ENCODE data around the gene DAB2IP. TPM values are rescaled to one million over a fixed set of nuclear protein-coding genes. Genes with fewer than 3 reads are reported as not detected.
A peak's percentile ranks its signal among the peaks of the same experiment; 100 is the strongest.

DAB2IP gene
- total and polyA plus RNA-seq, 8 donors: 17.5 to 303 (median 45.6) TPM

DNA sequence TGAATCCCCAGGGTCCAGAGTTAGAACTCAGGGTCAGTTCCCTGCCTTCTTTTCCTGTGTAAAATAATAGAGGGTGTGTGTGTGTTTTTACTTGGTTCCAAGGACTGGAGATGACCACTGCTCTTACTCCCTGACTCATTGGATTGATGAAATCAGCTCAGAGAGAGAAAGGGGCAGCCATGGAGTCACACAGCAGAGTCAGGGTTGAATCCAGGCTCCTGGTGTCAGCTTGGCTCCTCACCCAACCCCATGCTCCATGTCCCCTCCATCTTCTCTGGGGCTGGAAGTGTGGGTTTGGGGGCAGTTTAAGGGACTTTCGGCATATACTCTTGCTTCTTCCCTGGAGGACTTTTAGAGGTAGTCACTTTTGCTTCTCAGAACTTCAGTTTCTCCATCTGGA, 21.6 kb downstream of the DAB2IP start:
- peak overlapping the region in 1 of 5 donors; percentile 6 for H3K27ac ChIP-seq
- no peak for TF ChIP-seq CTCF (IDR thresholded peaks at IDR 0.05)
- no peak for TF ChIP-seq POLR2A (IDR thresholded peaks at IDR 0.05)
- TF ChIP-seq POLR2AphosphoS5 (IDR thresholded peaks at IDR 0.05): no peak
- no peak for TF ChIP-seq EP300 (IDR thresholded peaks at IDR 0.05)
- no peak overlapping the region for H3K4me3 ChIP-seq
- no peaks in the 10 kb centered on the region for H3K9me3 ChIP-seq
- WGBS, 5 donors: 94 to 100% (median 98%) methylated on average over 1 of the region's 1 CpG
- H3K36me3 ChIP-seq: no peaks in the 10 kb centered on the region
- no peaks in the 10 kb centered on the region for H3K27me3 ChIP-seq
- DNase-seq: no peak
- intact Hi-C loops (cut with DNase I; ENCODE audit: low total_unique reads): no loop called here
- peaks cover 8 to 49% (median 30%) of the 10 kb centered on the region in 4 donors for H3K4me1 ChIP-seq

GRCh38 chr9:121673576-121673975, 22.1 kb downstream of the DAB2IP start:
- H3K4me1 ChIP-seq: peaks cover 8 to 45% (median 27%) of the 10 kb centered on the region in 4 donors
- H3K27me3 ChIP-seq: no peaks in the 10 kb centered on the region
- H3K36me3 ChIP-seq: peaks cover 0 to 5% (median 3%) of the 10 kb centered on the region in 4 donors
- no peak for TF ChIP-seq POLR2A (IDR thresholded peaks at IDR 0.05)
- TF ChIP-seq EP300 (IDR thresholded peaks at IDR 0.05): no peak
- no peak for TF ChIP-seq POLR2AphosphoS5 (IDR thresholded peaks at IDR 0.05)
- no peak for TF ChIP-seq CTCF (IDR thresholded peaks at IDR 0.05)
- WGBS, 5 donors: 90 to 97% (median 95%) methylated on average over 7 of the region's 7 CpGs
- DNase-seq: no peak
- no peak overlapping the region for H3K27ac ChIP-seq
- H3K4me3 ChIP-seq: no peak overlapping the region
- intact Hi-C loops (cut with DNase I; ENCODE audit: low total_unique reads): no loop called here
- H3K9me3 ChIP-seq: no peaks in the 10 kb centered on the region

- Histone ChIP-seq H3K4me3 (no peak overlapping the region), H3K9me3 (no peaks in the 10 kb centered on the region), H3K36me3 (peaks cover 0 to 9% (median 7%) of the 10 kb centered on the region in 4 donors), H3K27ac (no peak overlapping the region), H3K27me3 (no peaks in the 10 kb centered on the region), H3K4me1 (peaks cover 8 to 45% (median 26%) of the 10 kb centered on the region in 4 donors)
- DNase-seq: no peak
- intact Hi-C loops (cut with DNase I; ENCODE audit: low total_unique reads): no loop called here
- WGBS, 5 donors: 80 to 90% (median 86%) methylated on average over 6 to 8 of the region's 8 CpGs
- TF ChIP-seq POLR2A (IDR thresholded peaks at IDR 0.05) (no peak), EP300 (IDR thresholded peaks at IDR 0.05) (no peak), POLR2AphosphoS5 (IDR thresholded peaks at IDR 0.05) (no peak), CTCF (IDR thresholded peaks at IDR 0.05) (no peak)
Measured at GRCh38 chr9:121674017-121674416, 22.6 kb downstream of the DAB2IP start.

DNA sequence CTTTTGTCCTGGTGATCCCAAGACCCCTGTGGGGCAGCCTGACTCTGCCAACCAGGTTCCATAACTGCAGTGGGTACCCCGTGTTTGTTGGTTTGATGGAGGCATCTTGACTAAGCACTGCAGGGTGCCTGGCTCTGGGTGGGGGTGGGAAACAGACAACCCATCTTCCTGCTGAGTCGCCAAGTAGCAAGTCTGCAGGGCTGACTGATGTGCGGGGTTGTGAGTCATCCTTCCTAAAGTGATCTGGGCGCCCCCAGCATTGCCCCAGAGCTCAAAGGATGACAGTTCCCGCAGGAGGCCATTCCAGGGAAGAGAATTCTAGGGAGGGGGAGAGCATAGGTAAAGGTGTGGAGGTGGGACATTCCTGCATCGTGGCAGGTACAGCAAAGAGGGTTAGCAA, 23.5 kb downstream of the DAB2IP start:
- TF ChIP-seq EP300 (IDR thresholded peaks at IDR 0.05) (no peak), POLR2AphosphoS5 (IDR thresholded peaks at IDR 0.05) (no peak), POLR2A (IDR thresholded peaks at IDR 0.05) (no peak), CTCF (IDR thresholded peaks at IDR 0.05) (no peak)
- DNase-seq: no peak
- no peaks in the 10 kb centered on the region for H3K27me3 ChIP-seq
- H3K36me3 ChIP-seq: peaks cover 0 to 19% (median 15%) of the 10 kb centered on the region in 4 donors
- peaks cover 8 to 45% (median 26%) of the 10 kb centered on the region in 4 donors for H3K4me1 ChIP-seq
- 49 to 66% (median 61%) methylated on average over 5 to 6 of the region's 6 CpGs for WGBS, 5 donors
- intact Hi-C loops (cut with DNase I; ENCODE audit: low total_unique reads): no loop called here
- H3K9me3 ChIP-seq: no peaks in the 10 kb centered on the region
- no peak overlapping the region for H3K27ac ChIP-seq
- H3K4me3 ChIP-seq: no peak overlapping the region

Measured in stomach (tissue), 9 donors.